ENCODE measurements around the gene CXCR4.

CXCR4 gene

DNA sequence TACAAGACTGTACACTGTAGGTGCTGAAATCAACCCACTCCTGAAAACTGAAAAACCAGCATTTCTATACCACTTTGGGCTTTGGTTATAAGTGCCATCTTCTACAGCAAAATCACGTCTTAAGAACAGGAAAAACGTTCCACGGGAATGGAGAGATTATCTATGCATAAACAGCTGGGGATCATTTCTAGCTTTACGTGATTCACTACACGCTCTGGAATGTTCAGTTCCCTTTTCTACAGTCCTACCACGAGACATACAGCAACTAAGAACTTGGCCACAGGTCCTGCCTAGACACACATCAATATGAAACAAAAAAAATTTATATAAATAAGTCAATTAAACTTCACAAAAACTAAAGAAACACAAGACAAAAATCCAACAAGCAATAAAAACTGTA lies 3.6 kb downstream of the CXCR4 start:
- TF ChIP-seq, protein P1, sequence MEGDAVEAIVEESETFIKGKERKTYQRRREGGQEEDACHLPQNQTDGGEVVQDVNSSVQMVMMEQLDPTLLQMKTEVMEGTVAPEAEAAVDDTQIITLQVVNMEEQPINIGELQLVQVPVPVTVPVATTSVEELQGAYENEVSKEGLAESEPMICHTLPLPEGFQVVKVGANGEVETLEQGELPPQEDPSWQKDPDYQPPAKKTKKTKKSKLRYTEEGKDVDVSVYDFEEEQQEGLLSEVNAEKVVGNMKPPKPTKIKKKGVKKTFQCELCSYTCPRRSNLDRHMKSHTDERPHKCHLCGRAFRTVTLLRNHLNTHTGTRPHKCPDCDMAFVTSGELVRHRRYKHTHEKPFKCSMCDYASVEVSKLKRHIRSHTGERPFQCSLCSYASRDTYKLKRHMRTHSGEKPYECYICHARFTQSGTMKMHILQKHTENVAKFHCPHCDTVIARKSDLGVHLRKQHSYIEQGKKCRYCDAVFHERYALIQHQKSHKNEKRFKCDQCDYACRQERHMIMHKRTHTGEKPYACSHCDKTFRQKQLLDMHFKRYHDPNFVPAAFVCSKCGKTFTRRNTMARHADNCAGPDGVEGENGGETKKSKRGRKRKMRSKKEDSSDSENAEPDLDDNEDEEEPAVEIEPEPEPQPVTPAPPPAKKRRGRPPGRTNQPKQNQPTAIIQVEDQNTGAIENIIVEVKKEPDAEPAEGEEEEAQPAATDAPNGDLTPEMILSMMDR (IDR thresholded peaks at IDR 0.05; ENCODE audit: low read length, missing control alignments) = no peak
- H3K4me3 ChIP-seq (replicated peaks; ENCODE audit: low read depth, low read length) = no peak overlapping the region
- no peak for DNase-seq (ENCODE audit: low read depth)

DNA sequence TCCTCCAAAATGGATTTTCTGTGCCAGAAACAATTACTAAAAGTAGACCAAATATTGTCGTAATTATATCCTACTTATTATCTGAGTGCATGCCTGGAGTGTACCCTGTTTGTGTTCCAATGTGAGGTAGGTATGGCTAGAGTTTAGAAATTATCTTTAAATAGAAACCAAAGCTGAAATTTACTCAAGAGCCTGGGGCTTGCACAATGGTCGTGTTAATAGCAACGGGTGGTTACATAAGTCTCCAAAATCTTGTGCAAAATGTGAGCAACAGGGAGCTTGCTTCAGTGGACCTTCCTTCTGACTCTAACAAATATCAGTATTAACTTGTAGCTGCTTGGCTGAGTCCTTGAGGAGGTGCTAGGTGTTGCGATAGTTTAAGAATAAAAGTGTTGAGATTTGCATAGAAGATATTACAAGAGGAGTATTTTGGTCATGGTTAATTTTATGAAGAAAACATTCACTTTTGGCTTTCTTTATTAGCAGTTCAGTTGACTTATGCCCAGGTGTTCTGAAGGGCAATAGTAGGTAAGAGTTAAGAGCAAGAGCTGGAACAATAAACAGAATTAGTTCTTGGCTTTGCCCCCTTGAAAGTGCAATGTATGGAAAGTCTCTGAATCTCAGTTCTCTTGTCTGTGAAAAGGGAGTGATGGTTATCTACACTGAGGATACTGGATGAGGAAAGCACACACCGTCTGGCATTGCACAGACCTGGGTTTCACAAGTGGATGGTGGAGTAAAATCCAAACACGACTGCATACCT lies 4.6 kb downstream of the CXCR4 start:
- no peak overlapping the region for H3K4me3 ChIP-seq (replicated peaks; ENCODE audit: low read depth, low read length)
- TF ChIP-seq, protein P1 (IDR thresholded peaks at IDR 0.05; ENCODE audit: low read length, missing control alignments) = no peak
- DNase-seq (ENCODE audit: low read depth) = no peak

DNA sequence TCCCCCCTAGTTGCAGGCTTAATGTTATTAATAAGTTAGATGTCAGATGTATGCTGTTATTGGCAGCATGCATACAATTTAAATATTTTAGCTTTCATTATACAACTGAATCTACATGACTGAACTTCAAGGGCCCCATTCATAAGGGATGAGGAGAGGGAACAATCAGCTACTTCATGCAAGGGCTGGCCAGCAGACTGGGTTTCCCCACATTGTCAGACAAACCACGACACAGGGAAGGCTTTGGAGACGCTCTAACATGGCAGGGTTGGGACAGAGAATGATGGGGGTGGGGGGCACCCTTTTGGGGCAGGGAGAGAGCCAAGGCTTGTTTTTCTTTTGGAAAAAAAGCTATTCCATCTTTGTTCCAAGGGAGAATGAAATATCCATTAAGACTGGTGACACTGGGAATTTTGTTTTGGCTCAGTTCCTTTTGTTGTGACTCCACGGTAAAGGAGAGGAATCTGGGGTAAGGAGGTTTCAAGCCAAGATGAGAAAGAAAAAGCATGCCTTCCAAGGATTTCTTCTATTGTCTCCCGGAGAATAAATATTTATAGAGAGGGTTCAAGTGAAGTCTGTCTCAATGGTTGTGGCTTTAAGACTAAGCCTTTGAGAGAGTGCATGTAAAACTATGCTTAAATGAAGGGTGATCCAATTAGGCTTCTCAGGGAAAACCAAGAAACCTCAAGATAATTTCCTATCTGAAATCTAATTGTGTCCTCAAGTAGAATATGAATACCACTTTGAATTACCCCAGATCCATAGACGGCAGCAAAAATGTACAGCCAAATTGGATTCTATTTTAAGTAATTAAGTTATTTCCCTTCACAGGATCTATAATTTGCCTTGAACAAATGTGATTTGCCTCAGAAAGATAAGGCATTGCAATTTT lies 5.4 kb downstream of the CXCR4 start:
- no peak for DNase-seq (ENCODE audit: low read depth)
- H3K4me3 ChIP-seq (replicated peaks; ENCODE audit: low read depth, low read length) = no peak overlapping the region
- TF ChIP-seq, protein P1 (IDR thresholded peaks at IDR 0.05; ENCODE audit: low read length, missing control alignments) = no peak

- TF ChIP-seq, protein P1 (IDR thresholded peaks at IDR 0.05; ENCODE audit: low read length, missing control alignments) = no peak
- no peak for DNase-seq (ENCODE audit: low read depth)
Measured at GRCh38 chr2:136111711-136112110, 6.2 kb downstream of the CXCR4 start.

GRCh38 chr2:136110526-136110925 lies 7.4 kb downstream of the CXCR4 start:
- no peak for DNase-seq (ENCODE audit: low read depth)
- TF ChIP-seq, protein P1 (IDR thresholded peaks at IDR 0.05; ENCODE audit: low read length, missing control alignments) = no peak
- H3K4me3 ChIP-seq (replicated peaks; ENCODE audit: low read depth, low read length) = no peak overlapping the region

More at GRCh38 chr2:136111711-136112110, 6.2 kb downstream of the CXCR4 start:
- no peak overlapping the region for H3K4me3 ChIP-seq (replicated peaks; ENCODE audit: low read depth, low read length)

- no peak for DNase-seq (ENCODE audit: low read depth)
- TF ChIP-seq, protein P1 (IDR thresholded peaks at IDR 0.05; ENCODE audit: low read length, missing control alignments) = no peak
- no peak overlapping the region for H3K4me3 ChIP-seq (replicated peaks; ENCODE audit: low read depth, low read length)
Measured at GRCh38 chr2:136108463-136108862, 9.5 kb downstream of the CXCR4 start.
